Stimulated activated CD4-positive, alpha-beta T cell treated with anti-CD3 and anti-CD28 coated beads, TNF-alpha, amount 100 ng/mL, for 24 hours (primary cell): ENCODE data around the gene NFIA.

ENCODE experiments used
- DNase-seq, 3 experiments: peaks; one replicate each; pipeline ENCODE4 v3.0.0-alpha.2; 2020; ENCODE audit warnings: low read depth in 3 of 3

The NFIA gene

GRCh38 chr1:61130338-61131000 is 48.1 kb downstream of the NFIA start:
- DNase-seq: no peak

- DNase-seq: no peak
Measured at GRCh38 chr1:61131248-61131647, 48.9 kb downstream of the NFIA start.

DNA sequence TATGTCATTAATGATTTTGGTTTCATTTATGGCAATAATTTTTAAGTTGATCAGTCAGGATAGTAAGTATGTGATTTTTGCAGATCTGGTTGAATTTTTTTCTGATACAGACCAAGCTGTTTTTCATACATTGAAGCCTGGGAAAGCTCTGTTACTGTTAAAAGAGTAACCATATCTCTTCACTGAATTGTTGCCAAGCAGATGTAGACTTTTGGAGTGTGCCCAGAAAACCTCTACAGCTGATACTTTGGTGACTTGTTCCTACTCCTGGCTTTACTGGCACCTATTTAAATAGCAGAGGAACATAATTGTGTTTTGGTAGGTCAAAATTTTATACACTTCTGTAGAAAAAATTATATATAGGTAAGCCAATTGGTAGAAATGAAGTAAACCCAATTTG is 49.4 kb downstream of the NFIA start:
- no peak for DNase-seq

DNA sequence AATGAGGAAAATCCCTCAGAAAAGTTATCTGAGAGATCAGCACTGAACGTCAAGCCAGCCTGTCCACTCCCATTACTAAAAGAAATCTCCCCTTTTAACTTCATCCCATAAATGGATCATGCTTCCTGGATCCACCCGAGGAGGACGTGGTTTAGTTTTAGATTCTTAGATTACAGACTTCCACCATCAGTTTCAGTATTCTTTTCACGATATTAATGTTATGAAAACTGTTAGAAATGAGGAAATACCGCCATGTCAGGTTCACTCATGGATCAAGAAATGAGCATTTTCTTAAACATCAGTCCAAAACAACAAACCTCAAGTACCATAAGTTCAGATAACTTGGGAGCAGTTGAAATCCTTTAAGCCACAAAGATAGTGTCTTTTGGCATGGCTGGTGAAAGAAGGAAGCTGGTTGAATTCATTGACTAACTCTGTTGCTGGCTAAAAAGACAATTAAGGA is 49.8 kb downstream of the NFIA start:
- DNase-seq: no peak

GRCh38 chr1:61132645-61133334 is 50.4 kb downstream of the NFIA start:
- no peak for DNase-seq

GRCh38 chr1:61133335-61134019 is 51.1 kb downstream of the NFIA start:
- no peak for DNase-seq

- DNase-seq: no peak
Measured at GRCh38 chr1:61135291-61135690, 52.9 kb downstream of the NFIA start.

GRCh38 chr1:61138305-61138704 is 55.9 kb downstream of the NFIA start:
- no peak for DNase-seq

GRCh38 chr1:61138921-61139774 is 56.8 kb downstream of the NFIA start:
- no peak for DNase-seq

DNA sequence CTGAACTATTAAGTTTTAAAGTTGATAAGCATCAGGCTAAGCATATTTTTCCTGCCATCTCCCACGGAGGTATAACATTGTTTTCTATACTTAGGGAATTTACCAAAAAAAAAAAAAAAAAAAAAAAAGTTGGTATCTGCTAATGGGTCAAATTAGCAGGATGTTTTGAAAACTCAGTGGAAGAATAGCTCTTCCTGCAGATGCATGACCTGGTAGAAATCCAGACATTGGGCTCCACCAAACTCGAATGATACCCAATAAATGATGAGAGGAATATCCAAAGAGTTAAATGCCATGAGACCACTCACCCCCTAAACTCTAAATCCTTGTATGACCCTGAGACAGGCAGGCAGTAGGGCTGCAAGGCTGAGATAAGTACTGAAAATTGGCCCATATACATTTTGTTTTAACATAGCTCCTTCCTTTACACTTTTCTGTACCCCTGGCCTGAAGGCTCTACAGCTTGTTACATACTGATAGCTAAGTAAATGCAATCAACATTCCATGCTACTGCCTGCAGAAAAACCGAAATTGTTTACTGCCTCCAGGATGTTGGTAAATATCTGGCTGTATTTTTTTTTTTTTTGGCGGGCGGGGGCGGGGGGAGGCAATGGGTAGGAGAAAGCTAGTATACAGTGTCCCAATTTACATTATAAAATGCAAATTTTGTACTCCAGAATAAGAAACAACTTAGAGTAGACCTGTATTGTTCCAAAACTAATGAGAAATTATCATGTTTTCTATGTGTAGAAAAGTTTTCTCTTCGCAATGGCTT is 57.6 kb downstream of the NFIA start:
- no peak for DNase-seq

- DNase-seq: no peak
Measured at GRCh38 chr1:61140778-61141177, 58.4 kb downstream of the NFIA start.

DNA sequence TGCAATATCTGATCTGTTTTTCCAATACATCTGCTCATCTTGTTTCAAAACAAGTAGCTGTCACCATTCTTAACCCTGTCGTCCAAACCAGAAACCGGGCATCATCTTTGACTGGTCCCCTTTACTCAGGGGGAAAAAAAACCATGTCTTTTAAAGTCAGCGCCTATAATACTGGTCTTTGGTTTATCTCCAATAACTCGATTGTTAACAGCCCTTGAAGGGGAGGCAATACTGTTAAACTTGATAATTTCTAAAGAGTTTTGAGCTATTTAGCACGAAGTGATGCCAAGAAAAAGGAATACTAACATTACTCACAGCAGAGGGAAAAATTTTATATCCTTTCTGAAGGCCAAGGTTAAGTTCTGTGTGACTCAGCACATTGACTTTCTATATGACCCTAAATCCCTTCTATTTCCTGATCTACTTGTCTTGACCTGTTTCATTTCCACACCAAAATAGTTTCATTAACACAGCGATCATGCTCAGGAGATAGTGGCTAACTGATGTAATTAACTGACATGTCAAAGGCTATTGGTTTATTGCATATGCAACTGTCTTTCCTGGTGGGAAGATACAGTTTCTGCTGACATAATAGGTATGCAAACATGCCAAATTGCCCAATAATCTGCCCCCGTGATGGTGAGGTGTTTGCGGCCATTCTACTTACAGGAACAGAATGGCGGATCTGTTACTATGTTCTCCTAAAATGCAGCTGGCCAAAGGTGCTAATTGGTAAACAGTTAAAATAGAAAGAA is 59.1 kb downstream of the NFIA start:
- DNase-seq: no peak

DNA sequence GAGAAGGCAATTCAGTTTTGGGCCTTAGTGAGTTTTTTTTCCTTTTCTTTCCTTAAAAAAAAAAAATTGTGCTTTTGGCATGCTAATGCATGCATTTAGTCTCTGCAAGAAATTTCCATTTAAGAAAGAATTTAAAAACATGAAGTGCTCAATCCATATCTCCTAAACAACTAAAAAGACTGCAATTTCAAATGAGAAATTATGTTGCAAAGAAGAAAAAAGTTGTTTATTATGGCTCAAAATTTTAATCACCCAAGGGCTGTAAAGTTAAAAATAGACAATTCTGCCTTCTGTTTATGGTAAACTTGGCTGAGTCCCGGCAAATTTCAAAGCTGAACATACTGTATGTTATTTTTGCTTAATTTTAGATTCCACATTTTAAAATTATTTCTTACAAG is 59.7 kb downstream of the NFIA start:
- no peak for DNase-seq

GRCh38 chr1:61142726-61143500 is 60.6 kb downstream of the NFIA start:
- no peak for DNase-seq

- no peak for DNase-seq
Measured at GRCh38 chr1:61143821-61144424, 61.6 kb downstream of the NFIA start.

DNA sequence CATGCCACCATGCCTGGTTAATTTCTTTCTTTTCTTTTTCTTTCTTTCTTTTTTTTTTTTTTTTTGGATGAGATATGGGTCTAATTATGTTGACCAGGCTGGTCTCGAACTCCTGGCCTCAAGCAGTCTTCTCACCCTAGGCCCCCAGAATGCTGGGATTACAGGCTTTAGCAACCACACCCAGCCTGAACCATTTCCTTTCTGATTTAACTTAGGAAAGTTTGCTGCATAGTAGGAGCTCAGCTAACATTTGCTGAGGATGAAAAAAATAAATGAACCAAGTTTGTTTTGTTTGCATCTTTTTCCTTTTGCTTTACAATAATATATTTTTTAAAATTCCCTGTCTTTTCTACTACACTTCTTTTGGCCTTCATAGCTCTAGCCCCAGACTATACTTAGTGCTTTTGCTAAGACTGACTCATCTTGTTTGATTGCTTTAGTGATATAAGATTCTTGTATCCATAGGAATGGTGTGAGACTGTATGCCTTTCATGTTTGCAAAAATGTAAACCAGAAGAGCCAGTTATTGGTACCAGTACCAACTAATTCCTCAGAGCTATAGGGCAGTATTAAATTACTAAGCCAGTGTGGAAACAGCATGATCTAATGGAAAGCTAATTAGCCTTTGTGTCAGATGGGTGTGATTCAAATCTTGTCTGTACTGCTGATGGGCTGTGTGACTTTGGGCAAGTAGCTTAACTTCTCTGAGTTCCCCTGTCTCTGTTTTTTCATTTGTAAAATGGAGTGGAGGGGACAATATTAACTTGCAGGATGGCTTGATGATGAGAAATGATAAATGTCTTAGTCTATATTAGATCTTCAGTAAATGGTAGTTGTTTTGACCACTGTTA is 66.9 kb downstream of the NFIA start:
- DNase-seq: no peak

- no peak for DNase-seq
Measured at GRCh38 chr1:61151565-61151964, 69.2 kb downstream of the NFIA start.

DNA sequence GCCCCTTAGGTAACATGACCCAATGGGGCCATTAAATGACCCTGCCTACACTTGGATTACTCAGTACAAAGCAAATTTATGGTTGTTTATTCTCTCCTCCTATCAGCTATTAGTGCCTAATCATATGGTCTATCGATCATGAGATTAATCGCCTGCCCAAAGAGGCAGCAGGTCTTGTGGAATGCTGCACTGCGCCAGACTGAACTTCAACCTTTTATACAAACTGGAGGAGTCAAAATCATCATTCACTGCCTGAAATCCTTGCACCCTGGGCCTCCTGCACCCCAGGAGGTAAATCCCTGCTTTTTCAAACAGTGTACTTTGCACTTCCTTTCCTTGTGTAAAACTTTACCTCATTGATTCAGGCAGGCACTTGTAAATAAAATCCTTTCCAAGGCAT is 69.7 kb downstream of the NFIA start:
- DNase-seq: no peak
